CD4-positive, alpha-beta T cell treated with Interleukin-4 for 4 hours (primary cell): ENCODE measurements around the gene RNF114.
A peak's percentile ranks its signal among the peaks of the same experiment; 100 is the strongest.
"Not testable (repeated sequence)": the region's sequence is repeated elsewhere in the genome, so short reads cannot be mapped to it uniquely, and the experiment has no call there.

Experiments used
- DNase-seq: peaks from one replicate; pipeline ENCODE4 v3.0.0-alpha.2; 2020

Gene RNF114

DNA sequence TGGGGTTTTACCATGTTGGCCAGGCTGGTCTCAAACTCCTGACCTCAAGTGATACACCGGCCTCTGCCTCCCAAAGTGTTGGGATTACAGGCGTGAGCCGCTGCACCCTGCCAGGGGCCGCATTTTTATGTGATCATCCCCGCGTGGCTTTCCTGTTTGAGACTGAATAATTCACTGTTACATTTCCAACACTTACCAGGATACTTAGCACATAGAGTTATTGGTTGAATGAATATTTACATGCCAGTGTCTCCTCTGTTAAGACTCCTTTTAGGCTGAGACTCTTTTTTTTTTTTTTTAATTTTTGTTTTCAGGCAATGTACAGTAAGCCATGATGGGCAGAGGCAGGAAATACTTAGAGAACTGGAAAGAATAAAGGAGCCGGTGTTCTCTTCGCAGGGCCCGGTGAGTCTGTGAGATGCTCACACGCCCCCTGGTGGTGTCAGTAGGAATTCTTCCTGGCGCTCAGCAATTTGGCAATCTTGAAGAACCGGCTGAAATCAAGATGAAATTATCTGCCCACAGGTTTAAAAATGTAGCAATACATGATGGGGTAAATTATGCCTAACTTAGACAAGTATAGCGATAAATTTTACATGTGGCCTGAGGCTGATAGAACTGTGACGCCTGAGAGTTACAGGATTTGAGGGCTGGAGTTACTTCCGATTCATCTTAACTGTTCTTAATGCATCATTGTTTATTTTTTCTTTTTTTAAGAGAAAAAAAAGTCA, 7.6 kb upstream of the RNF114 start:
- peak; percentile 77 for DNase-seq

DNA sequence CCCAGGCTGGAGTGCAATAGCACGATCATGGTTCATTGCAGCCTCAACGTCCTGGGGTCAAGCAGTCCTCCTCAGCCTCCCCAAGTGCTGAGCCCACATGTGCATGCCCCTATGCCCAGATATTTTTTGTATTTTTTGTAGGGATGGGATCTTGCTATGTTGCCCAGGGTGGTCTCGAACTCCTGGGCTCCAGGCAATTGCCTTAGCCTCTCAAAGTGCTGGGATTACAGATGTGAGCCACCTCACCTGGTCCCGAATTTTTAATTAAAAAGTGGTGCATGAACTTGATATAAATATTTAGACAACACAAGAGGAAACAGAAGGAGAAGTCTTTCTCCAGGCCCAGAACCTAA, 7.1 kb upstream of the RNF114 start:
- no peak for DNase-seq

DNA sequence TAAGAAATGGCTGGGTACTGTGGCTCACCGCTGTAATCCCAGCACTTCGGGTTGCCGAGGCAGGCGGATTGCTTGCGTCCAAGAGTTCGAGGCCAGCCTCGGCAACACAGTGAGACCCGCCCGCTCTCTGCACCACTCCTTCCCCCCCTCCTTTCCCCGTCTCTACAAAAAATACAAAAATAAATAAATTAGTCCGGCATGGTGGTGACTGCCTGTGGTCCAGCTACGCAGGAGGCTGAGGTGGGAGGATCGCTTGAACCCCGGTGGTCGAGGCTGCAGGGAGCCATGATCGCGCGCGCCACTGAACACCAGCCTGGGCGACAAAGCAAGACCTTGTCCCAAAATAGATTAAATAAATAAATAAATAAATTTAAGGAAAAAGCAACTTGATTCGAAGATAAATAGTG, 448 bp upstream of the RNF114 start:
- no peak for DNase-seq

DNA sequence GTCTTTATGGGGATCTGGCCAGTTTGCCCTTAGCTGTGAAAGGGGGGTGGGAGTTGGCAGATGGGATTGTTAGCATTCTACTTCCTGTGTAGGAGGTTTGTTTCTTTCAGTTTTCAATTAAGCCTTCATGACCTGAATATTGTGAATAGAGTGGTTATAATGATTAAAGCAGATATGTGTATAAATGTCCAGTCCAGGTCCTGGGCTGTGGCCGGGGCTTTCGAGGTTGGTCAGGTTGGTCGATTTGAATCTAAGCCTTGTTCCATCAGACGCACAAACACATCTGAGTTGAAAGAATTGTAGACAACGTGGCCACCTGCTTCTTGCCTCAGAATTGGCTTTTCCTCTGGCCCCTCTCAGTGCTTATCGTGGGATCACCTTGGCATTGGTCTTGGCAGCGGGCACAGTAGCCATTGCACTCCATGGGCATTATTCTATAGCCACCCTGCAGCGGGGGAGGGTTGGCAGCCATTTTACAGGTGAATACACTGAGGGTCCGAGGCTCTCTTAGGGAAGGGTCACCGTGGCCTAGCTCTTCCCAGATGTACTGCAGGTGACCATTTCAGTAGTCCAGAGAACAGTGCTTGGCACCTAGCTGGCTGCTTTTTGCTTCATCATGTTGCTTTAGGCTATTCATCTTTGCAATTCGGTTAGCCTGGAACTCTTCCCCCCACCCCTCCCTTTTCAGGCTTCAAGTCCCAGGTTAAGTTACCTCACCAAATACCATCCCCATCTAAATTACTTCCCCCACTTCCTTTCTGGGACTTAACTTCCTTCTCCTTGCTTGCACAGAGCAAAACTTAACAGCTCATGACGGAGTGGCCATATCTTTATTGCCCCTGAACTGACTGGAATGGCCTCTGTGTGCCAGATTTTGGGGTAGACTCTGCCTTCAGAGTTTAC, 1.1 kb downstream of the RNF114 start:
- no peak for DNase-seq

DNA sequence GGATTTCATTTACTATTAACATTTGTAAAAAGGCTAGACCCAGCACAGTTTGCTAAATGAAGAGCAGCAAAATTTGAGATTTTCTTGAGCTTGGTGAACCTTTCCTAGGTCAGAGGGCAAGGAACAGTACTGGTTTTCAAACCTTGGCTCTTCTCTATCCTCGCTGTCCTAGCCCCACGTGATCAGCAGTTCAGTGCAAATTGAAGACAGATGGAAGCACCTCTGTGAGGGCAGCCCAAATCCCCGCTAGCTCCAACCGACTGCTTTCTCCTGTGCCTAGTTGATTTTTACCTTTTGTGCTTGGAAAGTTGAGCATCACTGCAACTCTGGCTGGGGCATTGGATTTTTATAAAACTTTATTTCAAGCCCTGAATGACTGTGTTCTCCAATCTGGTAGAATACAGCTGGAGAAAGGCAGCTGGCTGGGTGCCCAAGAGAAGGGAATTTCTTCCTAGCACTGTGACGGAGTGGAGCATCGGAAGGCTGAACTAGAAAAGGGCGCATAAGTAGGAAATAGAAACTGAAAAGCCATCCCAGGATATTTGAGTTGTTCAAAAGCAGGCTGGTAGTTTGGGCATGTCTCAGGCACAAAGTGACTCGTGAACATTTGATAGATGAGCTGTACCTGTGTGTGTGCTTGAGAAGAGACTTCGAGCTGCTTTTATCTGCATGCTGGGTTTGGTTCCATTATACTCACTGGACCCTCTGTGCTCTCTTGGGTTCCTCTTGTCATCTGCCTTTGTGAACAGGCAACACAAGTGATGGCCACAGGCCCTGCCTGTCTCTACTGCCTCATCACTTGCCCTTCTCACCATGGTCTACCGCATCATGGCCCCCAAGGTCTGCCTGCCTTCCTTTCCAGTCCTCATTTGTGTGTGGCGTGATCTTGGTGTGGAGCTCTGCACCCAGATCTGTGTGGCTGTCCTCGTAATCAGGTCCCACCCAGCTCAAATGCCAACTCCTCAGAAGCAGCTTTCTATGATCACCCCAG, 2.3 kb downstream of the RNF114 start:
- no peak for DNase-seq

DNA sequence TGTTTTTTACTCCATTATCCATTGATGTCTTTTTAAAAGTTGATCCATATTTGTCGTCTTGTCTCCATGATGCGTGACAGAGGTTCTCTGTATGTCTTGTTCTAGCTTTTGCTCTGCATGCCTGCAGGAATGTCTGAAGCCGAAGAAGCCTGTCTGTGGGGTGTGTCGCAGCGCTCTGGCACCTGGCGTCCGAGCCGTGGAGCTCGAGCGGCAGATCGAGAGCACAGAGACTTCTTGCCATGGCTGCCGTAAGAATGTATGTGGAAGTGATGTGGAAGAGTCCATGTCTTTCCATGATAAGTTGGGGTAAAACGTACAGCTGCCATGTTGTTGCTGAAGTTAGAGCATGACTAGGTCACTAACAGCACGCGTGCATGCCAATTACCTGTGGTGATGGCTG, 5.3 kb downstream of the RNF114 start:
- no peak for DNase-seq

DNA sequence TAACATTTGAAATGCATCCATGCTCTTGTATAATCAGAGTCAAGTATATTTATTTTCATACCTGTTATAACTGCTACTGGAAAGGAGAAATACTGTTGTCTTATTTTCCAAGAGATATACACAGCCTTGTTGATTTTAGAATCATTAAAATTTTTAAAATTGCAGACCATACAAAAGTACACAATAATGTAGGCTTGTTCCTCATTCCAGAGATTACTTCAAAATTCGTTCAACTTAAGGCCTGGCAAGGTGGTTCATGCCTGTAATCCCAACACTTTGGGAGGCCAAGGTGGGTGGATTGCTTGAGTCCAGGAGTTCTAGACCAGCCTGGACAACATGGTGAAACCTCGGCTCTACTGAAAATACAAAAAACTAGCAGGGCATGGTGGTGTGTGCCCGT, 6.1 kb downstream of the RNF114 start:
- DNase-seq, result no peak

DNA sequence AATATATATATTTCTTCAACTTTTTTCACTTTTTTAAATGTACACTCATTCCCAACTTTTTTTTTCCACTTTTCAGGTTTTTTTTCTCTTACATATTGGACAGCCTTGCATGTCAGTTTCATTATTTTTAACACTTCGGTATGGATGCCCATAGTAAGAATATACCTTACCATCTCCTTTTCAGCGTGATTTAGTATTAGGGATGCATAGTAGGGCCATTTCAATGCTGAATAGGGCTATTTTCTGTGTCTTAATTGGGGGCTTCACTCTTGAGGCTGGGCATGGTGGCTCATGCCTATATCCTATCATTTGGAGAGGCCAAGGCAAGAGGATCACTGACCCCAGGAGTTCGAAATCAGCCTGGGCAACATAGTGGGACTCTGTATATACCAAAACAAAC, 6.7 kb downstream of the RNF114 start:
- DNase-seq, result no peak

DNA sequence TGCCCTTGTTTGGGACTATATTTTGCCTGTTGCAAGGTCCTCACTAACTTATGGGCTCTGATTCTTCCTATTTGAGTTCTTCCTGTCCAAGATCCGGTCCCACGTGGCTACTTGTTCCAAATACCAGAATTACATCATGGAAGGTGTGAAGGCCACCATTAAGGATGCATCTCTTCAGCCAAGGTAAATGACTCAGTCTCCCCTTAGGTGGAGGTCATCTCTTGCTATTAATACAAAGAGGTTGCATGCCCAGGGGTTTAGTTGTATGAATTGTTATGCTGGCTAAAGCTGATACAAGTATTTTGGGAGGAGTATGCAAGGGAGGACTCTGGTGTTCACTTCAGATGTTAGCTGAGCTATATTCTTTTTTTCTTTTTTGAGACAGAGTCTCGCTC, 9.1 kb downstream of the RNF114 start:
- DNase-seq, result no peak

DNA sequence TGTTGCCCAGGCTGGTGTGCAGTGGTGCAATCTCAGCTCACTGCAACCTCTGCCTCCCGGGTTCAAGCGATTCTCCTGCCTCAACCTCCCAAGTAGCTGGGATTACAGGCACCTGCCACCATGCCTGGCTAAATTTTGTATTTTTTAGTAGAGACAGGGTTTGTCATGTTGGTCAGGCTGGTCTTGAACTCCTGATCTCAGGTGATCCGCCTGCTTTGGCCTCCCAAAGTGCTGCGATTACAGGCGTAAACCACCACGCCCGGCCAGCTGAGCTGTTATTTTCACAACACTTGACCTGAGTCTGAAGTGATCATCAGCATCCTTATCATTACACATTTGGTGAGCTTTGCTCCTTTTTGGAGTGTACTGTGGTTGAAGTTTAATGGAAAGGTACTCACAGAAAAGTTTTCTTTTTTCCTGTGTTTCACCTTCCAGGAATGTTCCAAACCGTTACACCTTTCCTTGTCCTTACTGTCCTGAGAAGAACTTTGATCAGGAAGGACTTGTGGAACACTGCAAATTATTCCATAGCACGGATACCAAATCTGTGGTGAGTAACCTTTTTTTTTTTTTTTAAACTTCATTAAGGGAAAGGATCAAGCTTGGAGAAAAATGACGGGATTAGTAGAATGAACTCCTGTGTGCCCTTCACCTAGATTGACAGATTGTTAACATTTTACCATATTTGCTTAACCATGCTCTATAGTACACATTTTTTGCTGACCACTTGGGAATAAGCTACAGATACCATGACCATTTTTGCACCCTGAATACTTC, 9.7 kb downstream of the RNF114 start:
- no peak for DNase-seq

DNA sequence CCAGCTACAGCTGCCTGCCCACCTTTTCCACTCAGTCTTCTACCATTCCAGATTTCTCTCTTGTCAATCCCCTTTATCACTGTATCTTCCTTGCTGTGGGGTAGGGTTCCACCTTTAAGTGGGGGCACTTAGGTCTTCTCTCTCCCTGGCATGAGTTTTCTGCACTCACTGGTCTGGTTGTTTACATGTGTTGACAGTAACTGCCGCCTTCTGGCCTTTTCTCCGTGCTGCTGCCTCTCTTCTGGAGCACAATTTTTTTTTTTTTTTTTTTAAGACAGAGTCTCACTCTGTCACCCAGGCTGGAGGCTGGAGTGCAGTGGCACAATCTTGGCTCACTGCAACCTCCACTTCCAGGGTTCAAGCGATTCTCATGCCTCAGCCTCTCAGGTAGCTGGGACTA, 12.0 kb downstream of the RNF114 start:
- DNase-seq, result no peak

DNA sequence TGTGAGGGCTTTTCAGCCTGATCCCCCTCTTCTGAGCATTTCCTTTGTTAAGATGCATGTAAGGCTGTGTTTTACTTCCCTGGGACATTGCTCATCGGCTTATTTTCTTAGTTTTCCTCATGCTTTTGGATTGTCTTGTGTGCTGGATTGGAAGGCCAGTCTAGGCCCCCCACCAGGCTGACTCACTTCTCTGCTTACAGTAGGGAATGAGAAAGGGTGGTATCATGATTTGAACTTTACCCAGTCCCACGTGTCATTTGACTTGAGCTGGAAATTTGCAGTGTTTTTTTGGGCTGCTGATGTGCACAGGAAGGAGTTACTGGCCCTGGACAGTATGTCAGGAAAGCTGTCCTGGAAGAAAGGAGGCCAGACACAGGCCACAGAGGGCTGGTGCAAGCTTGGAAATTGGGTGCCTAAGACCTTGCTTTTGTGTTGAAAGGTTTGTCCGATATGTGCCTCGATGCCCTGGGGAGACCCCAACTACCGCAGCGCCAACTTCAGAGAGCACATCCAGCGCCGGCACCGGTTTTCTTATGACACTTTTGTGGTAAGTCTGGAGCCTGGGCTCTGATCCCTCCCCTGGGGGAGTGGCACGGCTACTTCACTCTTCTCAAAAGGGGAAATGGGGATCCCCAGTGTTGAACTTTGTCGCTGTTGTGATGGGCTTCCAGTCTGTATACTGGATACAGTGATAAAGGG, 12.8 kb downstream of the RNF114 start:
- DNase-seq, result no peak

DNA sequence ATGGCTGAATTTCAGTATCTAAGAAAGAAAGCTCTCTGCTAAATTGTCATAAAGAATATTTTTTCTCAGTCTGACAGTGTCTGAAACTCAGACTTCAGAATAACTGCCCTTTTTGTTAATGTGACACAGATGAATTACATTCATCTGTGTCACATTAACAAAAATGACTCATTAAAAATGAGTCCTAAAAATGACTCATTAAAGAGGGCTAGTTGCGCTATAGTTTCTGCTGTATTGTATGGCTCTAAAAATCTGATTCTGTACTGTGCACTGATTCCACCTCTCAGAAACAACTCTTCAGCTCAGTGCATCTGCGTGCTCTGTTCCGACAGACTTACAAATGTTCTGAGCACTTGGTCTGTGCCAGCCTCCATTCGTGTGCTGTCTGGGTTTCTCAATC, 15.0 kb downstream of the RNF114 start:
- no peak for DNase-seq

DNA sequence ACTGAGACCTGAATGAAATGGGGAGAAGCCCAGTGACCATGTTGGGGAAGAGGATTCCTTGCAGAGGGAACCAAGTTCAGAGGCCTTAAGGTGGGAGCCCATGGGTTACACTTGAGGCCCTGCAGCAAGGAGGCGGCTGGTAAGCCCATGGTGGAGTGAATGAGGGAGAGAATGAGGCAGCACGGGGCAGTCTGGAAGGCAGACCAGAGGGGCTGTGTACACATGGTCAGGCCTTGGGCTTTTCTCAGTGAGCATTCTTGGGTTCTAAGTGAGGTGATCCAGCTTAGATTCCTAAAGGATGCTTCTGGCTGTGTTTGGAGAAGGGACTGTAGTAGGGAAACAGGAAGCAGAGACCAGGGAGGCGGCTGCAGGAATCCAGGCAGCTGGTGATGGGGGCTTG, 19.0 kb downstream of the RNF114 start:
- DNase-seq, result no peak

DNA sequence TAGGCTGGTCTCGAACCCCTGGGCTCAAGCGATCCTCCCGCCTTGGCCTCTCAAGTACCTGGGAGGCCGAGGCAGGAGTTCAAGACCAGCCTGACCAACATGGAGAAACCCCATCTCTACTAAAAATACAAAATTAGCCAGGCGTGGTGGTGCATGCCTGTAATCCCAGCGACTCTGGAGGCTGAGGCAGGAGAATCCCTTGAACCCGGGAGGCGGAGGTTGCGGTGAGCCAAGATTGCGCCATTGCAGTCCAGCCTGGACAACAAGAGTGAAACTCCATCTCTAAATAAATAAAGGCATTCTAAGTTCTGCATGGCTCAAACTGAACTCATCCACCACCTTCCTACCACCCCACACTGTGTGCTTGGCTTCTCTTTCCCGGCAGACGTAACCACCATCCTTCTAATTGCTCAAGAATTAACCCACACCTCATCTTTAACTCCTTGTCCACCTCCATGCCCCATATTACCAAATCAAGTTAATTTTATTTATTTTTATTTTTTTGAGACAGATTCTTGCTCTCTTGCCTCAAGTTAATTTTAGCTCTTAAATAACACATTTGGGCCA, 19.7 kb downstream of the RNF114 start:
- not testable (repeated sequence) for DNase-seq

DNA sequence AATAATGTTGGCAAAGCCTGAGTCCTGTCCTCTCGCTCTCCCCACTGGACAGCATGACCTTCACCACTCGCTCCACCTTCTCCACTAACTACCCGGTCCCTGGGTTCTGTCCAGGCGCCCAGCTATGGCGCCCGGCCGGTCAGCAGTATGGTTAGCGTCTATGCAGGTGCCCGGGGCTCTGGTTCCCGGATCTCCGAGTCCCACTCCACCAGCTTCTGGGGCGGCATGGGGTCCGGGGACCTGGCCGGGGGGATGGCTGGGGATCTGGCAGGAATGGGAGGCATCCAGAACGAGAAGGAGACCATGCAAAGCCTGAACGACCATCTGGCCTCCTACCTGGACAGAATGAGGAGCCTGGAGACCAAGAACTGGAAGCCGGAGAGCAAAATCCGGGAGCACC, 20.5 kb downstream of the RNF114 start:
- no peak for DNase-seq

DNA sequence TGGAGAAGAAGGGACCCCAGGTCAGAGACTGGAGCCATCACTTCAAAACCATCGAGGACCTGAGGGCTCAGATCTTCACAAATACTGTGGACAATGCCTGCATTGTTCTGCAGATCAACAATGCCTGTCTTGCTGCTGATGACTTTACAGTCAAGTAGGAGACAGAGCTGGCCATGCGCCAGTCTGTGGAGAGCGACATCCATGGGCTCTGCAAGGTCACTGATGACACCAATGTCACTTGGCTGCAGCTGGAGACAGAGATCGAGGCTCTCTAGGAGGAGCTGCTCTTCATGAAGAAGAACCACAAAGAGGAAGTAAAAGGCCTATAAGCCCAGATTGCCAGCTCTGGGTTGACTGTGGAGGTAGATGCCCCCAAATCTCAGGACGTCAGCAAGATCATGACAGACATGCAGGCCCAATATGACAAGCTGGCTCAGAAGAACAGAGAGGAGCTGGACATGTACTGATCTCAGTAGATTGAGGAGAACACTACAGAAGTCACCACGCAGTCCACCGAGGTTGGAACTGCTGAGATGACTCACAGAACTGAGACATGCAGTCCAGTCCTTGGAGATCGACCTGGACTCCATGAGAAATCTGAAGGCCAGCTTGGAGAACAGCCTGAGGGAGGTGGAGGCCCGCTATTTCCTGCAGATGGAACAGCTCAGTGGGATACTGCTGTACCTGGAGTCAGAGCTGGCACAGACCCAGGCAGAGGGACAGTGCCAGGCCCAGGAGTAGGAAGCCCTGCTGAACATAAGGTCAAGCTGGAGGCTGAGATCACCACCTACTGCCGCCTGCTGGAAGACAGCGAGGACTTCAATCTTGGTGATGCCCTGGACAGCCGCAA, 21.1 kb downstream of the RNF114 start:
- not testable (repeated sequence) for DNase-seq

DNA sequence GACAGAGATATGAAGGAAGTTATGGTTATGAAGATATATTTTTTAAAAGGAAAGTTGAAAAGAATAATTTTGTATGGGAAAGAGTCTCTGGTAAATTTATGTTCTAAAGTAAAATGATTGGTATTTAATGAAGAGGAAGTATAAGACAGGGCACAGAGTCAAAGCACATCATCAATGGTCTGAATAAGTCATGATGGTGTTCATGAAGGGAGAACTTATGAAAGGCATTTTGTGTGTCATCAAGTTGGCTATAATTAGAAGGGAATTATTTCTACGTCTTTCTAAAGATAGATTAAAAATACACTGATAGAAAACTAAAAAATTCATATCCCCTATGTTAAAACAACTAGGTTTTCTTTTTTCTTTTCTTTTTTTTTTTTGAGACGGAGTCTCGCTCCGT, 25.2 kb downstream of the RNF114 start:
- DNase-seq, result no peak

DNA sequence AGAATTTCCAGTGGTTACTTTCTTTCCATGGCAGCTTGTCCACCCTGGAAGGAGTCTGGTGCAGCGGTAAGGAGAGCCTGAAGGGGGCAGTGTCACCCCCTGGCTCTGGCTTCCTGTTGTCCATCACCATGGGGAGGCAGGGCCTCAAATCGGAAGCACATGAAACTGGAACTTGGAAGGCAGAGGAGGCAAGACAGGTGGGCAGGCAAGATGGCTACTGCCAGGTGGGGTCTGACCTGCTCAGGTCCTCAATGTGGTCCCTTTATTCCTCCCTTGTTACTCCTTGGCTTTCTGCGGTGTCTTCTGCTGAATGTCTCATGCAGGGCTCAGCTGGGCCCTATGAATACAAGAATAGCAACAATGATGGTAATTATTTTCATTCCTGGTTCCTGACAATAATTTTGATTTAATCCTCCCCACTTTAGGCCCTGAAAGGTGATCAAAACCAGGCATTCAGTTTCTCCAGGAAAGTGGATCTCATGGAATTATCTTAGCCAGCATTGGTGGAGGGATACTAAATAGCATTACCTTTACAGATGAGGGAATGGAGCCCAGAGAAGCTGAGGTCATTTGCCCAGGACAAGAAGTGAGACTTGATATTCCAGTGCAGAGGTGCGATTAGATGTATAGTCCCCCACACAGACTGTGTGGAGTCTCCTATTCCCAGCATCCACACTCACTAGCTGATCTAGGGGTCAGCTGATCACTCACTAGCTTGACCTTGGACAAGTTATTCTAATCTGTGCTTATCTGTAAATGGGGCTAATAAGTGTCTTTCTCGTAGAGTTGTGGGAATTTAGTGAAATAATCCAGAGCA, 29.0 kb downstream of the RNF114 start:
- no peak for DNase-seq
